Thyroid gland (tissue), 4 donors: ENCODE measurements around the gene SLC24A3.

Experiments used
- CTCF ChIP-seq, 6 experiments: fragments of 200-600 bp in 3 of 6; fragments of 450-650 bp in 3 of 6; sonication (generic) in 3 of 6; IDR thresholded peaks; one replicate each; pipeline ENCODE4 v1.5.1; 2016 to 2019; ENCODE audit warnings: antibody characterized with exemption in 6 of 6, mild to moderate bottlenecking in 2 of 6, inconsistent platforms in 1 of 6, moderate library complexity in 1 of 6
- POLR2A ChIP-seq, 2 donors: fragments of 450-650 bp; IDR thresholded peaks; one replicate each; pipeline ENCODE4 v1.6.1; 2017; ENCODE audit warnings: antibody characterized with exemption in 2 of 2, mild to moderate bottlenecking in 2 of 2, moderate library complexity in 1 of 2

GRCh38 chr20:19232997-19233794 is 20.8 kb downstream of the SLC24A3 start:
- TF ChIP-seq CTCF (IDR thresholded peaks at IDR 0.05): no peak
- TF ChIP-seq POLR2A (IDR thresholded peaks at IDR 0.05): no peak
